GM12865 (cell line): ENCODE measurements around the gene PPP1R7.
"Not testable (repeated sequence)": the region's sequence is repeated elsewhere in the genome, so short reads cannot be mapped to it uniquely, and the experiment has no call there.

Source experiments
- DNase-seq: peaks from one replicate; pipeline ENCODE4 v3.0.0; 2010; ENCODE audit warnings: low read depth
- H3K4me3 ChIP-seq: 2 replicates; pipeline ENCODE4 v1.5.1; 2011; ENCODE audit warnings: mild to moderate bottlenecking, low read depth, low read length, control low read depth
- CTCF ChIP-seq: IDR thresholded peaks from 2 replicates; pipeline ENCODE4 v1.5.1; 2011; ENCODE audit warnings: low read length, control low read depth, low read depth, inconsistent platforms; ENCODE audit not compliant: insufficient read depth; ENCODE audit errors: missing control alignments

Gene PPP1R7

GRCh38 chr2:241190291-241190981 is 40.2 kb downstream of the PPP1R7 start:
- DNase-seq = no peak
- no peak for TF ChIP-seq CTCF
- no peak overlapping the region for H3K4me3 ChIP-seq

DNA sequence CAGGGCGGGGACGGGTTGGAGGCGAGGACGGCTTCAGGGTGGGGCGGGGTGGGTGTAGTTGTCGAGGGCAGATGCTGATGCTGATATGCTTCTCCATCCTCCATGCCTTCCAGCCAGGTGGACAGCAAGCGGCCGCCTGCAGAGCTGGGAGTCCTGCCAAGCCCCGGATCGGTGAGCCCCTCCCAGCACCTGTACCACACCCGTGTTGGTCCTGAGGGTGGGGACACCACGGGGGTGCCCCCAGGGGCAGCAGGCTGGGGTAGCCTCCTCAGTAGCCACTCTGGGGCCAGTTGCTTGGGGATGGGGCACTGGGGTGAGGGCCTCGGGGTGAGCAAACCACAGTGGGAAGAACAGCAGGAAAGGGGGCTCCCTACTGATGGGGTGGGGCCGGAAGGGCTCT is 40.8 kb downstream of the PPP1R7 start:
- no peak for TF ChIP-seq CTCF
- no peak for DNase-seq
- no peak overlapping the region for H3K4me3 ChIP-seq

GRCh38 chr2:241193271-241193670 is 43.0 kb downstream of the PPP1R7 start:
- no peak overlapping the region for H3K4me3 ChIP-seq
- TF ChIP-seq CTCF = no peak
- no peak for DNase-seq

- DNase-seq = no peak
- TF ChIP-seq CTCF = no peak
- no peak overlapping the region for H3K4me3 ChIP-seq
Measured at GRCh38 chr2:241194811-241195210, 44.5 kb downstream of the PPP1R7 start.

GRCh38 chr2:241195506-241196130 is 45.4 kb downstream of the PPP1R7 start:
- TF ChIP-seq CTCF = no peak
- DNase-seq = no peak
- H3K4me3 ChIP-seq = no peak overlapping the region

DNA sequence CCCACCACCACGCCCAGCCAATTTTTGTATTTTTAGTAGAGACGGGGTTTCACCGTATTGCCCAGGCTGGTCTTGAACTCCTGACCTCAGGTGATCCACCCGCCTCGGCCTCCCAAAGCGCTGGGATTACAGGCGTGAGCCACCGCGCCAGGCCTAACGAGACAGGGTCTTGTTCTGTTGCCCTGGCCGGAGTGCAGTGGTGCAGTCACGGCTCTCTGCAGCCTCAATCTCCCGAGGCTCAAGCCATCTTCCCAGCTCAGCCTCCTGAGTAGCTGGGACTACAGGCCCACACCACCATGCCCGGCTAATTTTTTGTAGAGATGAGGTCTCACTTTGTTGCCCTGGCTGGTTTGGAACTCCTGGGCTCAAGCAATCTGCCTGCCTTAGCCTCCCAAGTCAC is 47.0 kb downstream of the PPP1R7 start:
- H3K4me3 ChIP-seq, DNase-seq: not testable (repeated sequence)

DNA sequence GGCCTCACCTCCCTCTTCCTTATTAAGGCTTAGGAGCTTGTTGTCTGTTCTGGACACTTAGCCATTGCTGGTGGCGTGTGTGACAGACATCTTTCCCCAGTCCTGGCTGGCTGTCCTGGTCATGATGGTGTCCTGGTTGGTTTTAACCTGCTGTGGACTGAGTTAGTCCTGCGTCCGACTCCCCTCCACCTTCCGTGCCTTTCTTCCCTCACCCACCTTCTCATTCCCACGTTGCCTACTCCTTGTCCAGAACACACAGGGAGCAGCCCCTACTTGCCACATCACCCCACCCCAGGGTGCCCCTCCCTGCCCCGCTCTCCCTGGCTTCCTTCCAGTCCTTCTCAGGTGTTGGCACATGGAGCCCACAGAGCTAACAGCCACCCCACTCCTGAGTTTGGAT is 47.7 kb downstream of the PPP1R7 start:
- H3K4me3 ChIP-seq = no peak overlapping the region
- no peak for TF ChIP-seq CTCF
- no peak for DNase-seq
